NAMALWA (cell line): ENCODE data around the gene ZNF683.
"Not testable (repeated sequence)": the region's sequence is repeated elsewhere in the genome, so short reads cannot be mapped to it uniquely, and the experiment has no call there.

ENCODE experiments used
- DNase-seq: peaks from one replicate; pipeline ENCODE4 v3.0.0-alpha.2; 2015; ENCODE audit warnings: low spot score

Gene ZNF683

DNA sequence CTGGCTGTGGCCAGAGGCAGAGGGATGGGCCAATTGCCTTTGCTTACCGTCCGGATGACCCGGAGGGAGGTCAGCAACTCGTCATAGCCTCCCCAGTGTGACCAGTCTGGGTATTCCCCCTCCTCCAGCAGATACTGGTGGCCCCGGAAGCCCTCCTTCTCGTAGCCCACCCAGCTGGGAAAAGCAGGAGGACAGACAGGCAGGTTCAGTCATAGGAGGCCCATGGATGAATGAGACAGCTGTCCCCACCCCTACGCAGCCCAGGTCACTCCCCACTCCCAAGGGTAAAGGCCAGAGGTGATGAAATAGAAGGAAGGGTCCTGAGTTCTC is 35.4 kb downstream of the ZNF683 start:
- no peak for DNase-seq

DNA sequence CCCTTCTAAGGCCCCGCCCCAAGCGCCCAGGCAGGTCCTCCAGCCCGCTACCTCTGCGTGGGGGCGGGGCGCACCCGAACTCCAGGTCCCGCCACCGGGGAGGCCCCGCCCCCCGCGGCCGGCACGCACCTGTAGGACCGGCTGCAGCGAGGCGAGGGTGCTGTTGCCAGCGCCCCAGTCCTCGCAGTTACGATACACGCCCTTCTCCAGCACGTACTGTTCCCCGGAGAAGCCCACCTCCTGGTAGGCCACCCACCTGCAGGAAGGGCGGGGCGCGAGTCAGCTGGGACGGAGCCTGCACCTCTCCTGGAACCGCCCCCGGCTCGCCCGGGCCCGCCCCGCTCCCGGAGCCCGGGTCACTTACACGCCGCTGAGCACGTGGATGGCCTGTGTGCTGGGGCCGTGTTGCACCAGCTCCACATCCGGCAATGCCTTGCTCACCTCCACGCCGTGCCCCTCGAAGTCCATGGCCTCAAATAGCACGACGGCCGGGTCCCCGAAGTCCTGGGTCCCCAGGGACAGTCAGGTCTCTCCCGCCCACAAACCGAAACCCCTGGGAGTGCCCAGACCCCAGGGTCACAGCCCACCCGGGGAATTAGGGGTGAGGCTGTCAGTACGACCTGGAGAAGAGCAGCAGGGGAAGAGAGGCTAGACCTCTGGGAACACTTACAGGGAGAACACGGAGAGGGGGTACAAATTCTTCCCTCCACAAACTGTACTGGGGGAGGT is 35.9 kb downstream of the ZNF683 start:
- peak; percentile 58 for DNase-seq

GRCh38 chr1:26335774-26336476 is 36.6 kb downstream of the ZNF683 start:
- DNase-seq: no peak

- DNase-seq: not testable (repeated sequence)
Measured at GRCh38 chr1:26333312-26333711, 39.2 kb downstream of the ZNF683 start.

DNA sequence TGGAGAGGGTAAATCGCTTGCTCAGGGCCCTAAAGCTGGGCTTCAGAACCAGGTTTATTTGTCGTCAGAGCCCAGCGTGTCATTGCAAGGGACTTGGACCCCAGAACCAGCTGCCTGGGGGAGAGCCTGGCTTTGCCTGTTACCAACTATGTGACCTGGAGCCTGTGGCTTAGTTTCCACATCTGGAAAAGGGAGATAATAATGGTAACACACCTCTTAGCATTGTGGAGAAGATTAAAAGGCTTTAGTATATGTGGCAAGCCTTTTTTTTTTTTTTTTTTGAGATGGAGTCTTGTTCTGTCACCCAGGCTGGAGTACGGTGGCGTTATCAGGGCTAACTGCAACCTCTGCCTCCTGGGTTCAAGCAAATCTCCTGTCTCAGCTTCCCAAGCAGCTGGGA is 42.3 kb downstream of the ZNF683 start:
- DNase-seq: no peak

DNA sequence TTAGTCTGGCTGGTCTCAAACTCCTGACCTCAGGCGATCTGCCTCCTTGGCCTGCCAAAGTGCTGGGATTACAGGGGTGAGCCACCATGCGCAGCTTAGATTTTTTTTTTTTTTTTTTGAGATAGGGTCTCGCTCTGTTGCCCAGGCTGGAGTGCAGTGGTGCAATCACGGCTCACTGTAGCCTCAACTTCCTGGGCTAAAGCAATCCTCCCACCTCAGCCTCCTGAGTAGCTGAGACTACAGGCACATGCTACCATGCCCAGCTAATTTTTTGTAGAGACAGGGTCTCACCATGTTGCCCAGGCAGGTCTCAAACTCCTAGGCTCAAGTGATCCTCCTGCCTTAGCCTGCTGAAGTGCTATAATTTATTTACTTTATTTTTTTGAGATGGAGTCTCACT is 43.2 kb downstream of the ZNF683 start:
- not testable (repeated sequence) for DNase-seq

GRCh38 chr1:26328597-26328996 is 44.0 kb downstream of the ZNF683 start:
- no peak for DNase-seq

GRCh38 chr1:26327956-26328362 is 44.6 kb downstream of the ZNF683 start:
- no peak for DNase-seq

DNA sequence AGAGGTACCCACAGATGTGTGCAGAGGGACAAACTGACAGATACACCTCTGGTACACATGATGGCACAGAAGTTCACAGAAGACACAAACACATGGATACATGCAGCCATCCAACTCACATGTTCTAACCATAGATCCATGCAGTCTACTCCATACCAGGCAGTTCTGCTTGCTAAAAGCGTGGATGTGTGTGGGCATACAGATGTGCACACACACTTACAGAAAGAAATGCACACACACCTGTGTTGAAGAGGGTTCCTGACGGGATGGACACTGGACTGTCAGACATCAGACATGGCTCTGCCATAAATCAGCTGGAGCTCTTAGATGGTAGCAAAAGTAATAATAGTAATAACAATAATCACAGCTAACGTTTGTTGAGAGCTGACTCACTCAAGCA is 48.0 kb downstream of the ZNF683 start:
- DNase-seq: no peak

- no peak for DNase-seq
Measured at GRCh38 chr1:26323382-26323781, 49.2 kb downstream of the ZNF683 start.

DNA sequence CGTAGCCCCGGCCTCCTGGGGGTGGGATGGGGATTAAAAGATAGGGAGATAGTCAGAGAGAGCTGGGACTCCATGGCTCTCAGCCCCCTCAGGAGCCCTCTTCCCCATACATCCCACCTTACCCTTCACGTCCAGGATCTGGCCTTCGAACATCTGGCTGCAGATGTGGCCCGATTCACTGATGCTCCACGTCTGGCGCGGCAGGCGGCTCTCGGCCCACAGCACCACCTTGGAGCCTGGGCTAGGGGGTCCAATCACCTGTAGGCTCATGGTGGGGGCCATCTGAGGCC is 50.6 kb downstream of the ZNF683 start:
- no peak for DNase-seq

DNA sequence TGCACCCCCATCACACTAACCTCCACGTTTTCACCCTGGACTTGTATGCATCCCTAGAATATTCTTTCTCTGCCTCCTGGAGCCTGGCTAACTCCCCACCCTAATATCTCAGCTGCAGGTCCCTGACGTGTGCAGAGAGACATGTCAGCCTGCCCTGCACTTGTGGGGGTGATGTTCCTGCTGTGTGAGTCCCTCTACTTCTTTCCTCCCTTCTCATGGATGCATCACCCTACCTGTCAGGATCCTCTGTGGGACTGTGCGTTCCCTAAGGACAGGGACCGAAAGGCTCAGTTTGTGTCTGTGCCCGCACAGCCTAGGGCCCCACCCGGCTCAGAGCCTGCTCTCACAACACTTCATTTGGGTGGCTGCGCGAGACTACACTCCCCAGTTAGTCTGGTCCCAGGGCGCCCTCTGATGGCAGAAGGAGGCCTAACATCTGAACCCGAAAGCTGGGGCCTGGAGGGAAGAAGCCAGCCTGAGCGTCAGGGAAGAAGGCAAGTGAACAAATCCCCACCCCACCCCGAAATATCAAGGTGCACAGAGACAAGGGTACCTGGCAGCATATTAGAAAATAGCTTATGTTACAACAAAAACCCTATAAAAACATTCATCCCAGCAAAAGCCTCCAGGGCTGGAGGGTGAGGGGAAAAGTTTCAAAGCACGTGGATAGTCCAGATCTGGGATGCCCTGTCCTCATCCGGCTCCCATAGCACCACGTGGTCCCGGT is 51.1 kb downstream of the ZNF683 start:
- DNase-seq: peak; percentile 94

GRCh38 chr1:26320896-26321295 is 51.7 kb downstream of the ZNF683 start:
- DNase-seq: no peak

DNA sequence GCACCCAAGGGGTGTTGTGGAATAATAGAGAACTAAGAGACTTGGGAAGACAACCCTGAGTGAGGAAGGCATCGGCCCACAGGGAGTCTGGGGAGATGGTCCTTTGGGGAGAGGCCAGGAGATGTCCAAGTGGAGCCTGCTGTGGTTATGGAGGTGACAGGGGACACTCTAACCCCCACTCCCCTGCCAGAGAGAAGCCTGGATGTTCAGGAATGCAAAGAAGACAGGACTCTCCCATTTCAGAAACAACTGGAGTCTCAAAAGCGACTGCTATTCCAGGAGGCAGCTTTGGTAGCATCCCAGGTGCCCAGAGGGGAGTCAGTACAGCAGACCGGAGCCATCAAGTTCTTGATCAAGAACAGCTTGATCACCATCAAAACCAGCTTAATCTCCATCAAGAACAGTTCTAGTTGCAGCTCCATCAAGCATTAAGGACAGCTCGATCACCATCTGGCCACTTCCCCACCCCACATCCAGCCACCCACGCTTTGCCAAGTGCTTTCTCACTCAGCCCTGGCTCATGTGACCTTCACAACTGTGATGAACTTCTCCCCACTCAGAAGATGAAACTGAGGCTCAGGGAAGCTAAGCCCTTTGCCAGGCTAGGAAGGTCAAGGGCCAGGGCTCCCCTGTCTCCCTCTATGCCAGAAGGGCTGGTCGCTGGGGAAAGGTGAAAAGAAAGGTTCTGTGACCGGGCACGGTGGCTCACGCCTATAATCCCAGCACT is 54.0 kb downstream of the ZNF683 start:
- peak; percentile 47 for DNase-seq

DNA sequence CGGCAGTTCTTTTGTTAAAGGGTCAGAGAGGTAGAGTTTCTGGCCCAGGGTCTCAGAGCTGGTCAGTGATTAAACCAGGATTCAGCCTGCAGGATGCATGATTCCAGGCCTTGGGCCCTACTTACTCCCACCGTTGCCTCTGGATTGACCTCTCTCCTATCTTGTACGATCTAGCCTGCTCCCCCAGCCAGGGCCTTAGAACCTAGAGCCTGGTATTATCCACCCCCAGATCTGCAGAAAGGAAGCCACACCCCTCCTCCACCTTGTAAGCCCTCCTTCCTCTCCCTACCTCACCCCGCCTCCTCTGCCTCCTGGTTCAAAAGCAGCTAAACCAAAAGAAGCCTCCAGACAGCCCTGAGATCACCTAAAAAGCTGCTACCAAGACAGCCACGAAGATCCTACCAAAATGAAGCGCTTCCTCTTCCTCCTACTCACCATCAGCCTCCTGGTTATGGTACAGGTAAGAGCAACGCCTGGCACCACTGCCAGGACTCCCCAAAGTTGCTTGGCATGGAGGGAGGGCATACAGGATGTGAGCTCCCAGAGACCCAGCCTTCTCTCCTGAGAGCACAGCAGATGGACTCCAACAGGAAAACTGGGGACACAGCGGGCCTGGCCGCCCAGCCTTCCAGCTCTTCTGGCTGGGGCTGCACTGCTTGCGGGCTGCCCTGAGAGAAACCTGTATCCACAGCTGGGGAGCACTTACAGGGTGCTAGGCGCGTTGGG is 54.8 kb downstream of the ZNF683 start, which contains the start of gene CD52:
Gene CD52, plus strand, starts transcription at position 347 of the 726 bp plus-strand sequence. Its CDS starts 60 bp downstream, at position 407.
- peak; percentile 70 for DNase-seq

DNA sequence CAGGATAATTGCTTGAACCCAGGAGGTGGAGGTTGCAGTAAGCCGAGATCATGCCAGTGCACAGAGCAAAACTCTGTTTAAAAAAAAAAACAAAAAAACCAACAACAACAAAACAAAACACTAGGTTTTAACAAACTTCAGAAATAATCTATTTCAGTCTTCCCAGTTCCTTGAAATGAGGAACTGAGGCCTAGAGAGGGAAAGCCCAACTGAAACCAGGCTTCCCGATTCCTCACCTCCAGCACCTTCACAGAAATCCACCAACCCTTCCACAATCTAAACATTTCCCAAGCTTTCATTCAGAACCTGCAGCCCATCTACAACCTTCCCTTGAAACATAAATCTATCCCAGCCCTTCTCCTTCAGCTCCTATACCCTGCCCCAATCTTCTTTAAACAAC is 55.4 kb downstream of the ZNF683 start:
- DNase-seq: no peak

DNA sequence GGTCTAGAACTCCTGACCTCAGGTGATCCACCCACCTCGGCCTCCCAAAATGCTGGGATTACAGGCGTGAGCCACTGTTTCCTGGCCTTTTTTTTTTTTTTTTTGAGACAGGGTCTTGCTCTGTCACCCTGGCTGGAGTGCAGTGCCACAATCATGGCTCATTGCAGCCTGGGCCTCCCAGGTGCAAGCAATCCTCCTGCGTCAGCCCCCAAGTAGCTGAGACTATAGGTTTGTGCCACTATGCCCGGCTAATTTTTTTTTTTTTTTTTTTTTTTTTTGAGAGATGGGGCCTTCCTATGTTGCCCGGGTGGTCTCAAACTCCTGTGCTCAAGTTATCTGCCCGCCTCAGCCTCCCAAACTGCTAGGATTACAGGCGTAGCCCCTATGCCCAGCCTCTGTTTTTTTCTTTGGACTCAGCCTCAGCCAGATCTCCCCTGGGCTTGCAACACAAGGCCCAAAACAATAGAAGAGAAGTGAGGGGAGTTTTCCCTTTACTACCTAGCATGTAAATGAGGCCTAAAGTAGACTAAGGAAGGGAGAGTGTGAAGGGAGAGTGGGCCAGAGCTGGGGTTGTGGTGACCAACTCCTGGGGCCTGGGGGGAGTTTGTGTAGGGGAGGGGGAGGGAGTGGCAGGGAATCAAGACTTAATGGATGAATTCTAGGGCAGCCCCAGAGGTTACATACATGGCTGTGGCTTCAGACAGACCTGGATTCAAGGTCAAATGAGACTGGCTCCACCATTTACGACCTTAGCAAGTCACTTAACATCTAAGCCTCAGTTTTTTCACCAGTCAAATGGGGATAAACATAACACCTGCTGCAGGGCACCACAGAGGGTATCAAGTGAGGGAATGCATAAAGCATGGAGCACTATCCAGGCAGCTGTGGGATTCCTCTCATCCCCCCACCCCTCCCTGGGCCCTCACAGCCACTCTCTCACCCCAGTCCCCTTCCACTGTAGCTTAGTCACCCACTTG is 56.4 kb downstream of the ZNF683 start:
- no peak for DNase-seq

DNA sequence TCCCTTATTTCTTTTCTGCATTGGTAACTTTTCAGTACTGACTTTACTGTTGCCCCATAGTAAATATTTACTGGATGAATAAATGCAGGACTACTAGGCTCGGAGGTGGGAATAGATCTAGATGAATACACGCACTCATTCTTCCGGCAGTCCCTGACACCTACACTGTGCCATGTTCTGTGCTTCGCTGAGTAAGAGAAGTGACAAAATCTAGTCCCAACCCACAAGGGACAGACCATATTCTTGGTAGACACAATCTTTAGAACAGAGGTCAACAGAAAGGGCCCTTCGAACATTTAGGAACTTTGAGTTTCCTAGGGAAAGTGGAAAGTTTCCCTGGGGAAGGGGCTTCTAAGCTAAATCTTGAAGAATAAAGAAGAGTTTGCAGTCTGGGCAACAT is 58.0 kb downstream of the ZNF683 start:
- DNase-seq: no peak
